Middle frontal gyrus (tissue), 1 donor: ENCODE data around the gene PARVA.
"Not testable (repeated sequence)": the region's sequence is repeated elsewhere in the genome, so short reads cannot be mapped to it uniquely, and the experiment has no call there.

Experiments used
- DNase-seq: peaks from one replicate; pipeline ENCODE4 v3.0.0-alpha.2; 2015; ENCODE audit warnings: low spot score; ENCODE audit errors: extremely low spot score

PARVA gene

GRCh38 chr11:12496181-12497025 lies 119.0 kb downstream of the PARVA start:
- no peak for DNase-seq

- no peak for DNase-seq
Observed at GRCh38 chr11:12497431-12497830, 120.1 kb downstream of the PARVA start.

GRCh38 chr11:12499071-12499470 lies 121.7 kb downstream of the PARVA start:
- no peak for DNase-seq

GRCh38 chr11:12502046-12502445 lies 124.7 kb downstream of the PARVA start:
- no peak for DNase-seq

GRCh38 chr11:12503039-12503484 lies 125.7 kb downstream of the PARVA start:
- no peak for DNase-seq

- DNase-seq, result no peak
Observed at GRCh38 chr11:12503886-12504285, 126.5 kb downstream of the PARVA start.

GRCh38 chr11:12505183-12505582 lies 127.8 kb downstream of the PARVA start:
- DNase-seq, result no peak

GRCh38 chr11:12506404-12506921 lies 129.1 kb downstream of the PARVA start:
- no peak for DNase-seq

GRCh38 chr11:12507391-12507790 lies 130.0 kb downstream of the PARVA start:
- no peak for DNase-seq

GRCh38 chr11:12508151-12508751 lies 130.9 kb downstream of the PARVA start:
- DNase-seq, result no peak

GRCh38 chr11:12509371-12509770 lies 132.0 kb downstream of the PARVA start:
- DNase-seq, result no peak

- DNase-seq, result no peak
Observed at GRCh38 chr11:12512132-12512531, 134.8 kb downstream of the PARVA start.

- DNase-seq, result no peak
Observed at GRCh38 chr11:12512826-12513395, 135.5 kb downstream of the PARVA start.

GRCh38 chr11:12516387-12517105 lies 139.2 kb downstream of the PARVA start:
- DNase-seq, result no peak

GRCh38 chr11:12517306-12517705 lies 139.9 kb downstream of the PARVA start:
- no peak for DNase-seq

- no peak for DNase-seq
Observed at GRCh38 chr11:12517741-12518140, 140.4 kb downstream of the PARVA start.

GRCh38 chr11:12518606-12519385 lies 141.4 kb downstream of the PARVA start:
- DNase-seq, result no peak

- no peak for DNase-seq
Observed at GRCh38 chr11:12520054-12520453, 142.7 kb downstream of the PARVA start.

GRCh38 chr11:12520576-12520975 lies 143.2 kb downstream of the PARVA start:
- DNase-seq, result not testable (repeated sequence)

GRCh38 chr11:12523180-12523924 lies 146.0 kb downstream of the PARVA start:
- DNase-seq, result no peak
